ENCODE results near the gene SYT7.

DNA sequence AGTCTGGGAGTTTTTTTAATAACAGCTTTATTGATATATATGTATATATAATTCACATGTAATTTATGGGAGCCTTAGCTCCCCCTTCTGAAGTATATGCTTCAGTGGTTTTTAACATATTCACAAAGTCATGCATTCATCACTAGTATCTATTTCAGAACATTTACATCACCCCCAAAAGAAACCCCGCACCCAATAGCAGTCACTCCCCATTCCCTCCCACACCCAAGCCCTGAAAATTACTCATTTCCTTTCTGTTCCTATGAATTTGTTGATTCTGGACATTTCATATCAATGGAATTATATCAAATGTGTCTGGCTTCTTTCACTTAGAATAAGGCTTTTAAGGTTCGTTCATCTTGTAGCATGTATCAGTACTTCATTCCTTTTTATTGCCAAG lies 35.6 kb upstream of the SYT7 start:
- TF ChIP-seq POLR2AphosphoS5 (IDR thresholded peaks at IDR 0.05; ENCODE audit: insufficient read depth in 1 of 2, low read depth in 1 of 2) (no peak), POLR2A (IDR thresholded peaks at IDR 0.05) (no peak), CTCF (IDR thresholded peaks at IDR 0.05) (no peak)
